SU-DHL-6 (cell line): Measurements from ENCODE around the gene GP1BB.

Source experiments
- EZH2phosphoT487 ChIP-seq: fragments of 200-600 bp; sonication (generic), shearing (Covaris generic); conservative IDR thresholded peaks from 2 replicates; pipeline ENCODE4 v1.6.1; 2018; ENCODE audit warnings: mild to moderate bottlenecking, antibody characterized with exemption, low read length, moderate library complexity, mixed read lengths
- TF ChIP-seq, protein P1 (sequence below): fragments of 200-600 bp; sonication (generic); IDR thresholded peaks from one replicate; pipeline ENCODE4 v1.5.1; 2017; ENCODE audit warnings: antibody characterized with exemption, mild to moderate bottlenecking, low read length, moderate library complexity; ENCODE audit not compliant: insufficient read depth, poor library complexity, severe bottlenecking

DNA sequence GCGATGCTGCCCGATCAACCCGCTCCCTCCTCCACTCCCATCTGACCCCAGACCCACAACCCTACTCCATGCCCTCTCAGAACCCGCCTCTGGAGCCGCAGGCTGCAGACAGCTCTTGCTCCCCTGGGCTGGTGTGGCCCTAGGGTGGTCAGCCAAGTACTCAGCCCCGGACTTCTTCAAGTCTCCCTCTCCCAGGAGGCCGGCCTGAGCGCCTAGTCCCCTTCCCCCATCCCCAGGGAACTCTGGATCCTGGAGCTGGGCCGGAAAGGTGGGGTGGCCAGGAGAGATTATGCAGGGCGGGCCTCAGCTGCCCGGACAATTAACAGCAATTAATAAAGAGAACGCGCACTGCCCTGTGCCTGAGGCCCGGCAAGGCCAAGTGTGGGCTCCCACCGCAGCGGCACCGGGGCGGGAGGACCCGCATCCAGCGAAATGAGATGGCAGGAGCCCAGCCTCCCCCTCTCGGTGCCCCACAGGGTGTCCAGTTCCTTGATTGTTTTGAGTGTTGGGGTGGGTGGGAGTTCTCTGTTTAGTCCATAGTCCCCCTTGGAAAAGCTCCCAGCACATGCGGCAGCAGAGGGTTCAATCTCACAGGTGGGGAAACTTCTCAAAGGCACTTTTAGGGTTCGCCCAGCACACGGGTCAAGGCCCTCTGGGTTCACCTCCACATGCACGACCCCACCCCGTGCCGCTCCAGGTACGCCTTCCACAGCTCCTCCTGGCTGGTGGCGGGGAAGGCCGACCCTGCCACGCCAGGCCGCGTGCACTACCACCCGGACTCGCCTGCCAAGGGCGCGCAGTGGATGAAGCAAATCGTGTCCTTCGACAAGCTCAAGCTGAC is 40.3 kb downstream of the GP1BB start:
- TF ChIP-seq, protein P1, sequence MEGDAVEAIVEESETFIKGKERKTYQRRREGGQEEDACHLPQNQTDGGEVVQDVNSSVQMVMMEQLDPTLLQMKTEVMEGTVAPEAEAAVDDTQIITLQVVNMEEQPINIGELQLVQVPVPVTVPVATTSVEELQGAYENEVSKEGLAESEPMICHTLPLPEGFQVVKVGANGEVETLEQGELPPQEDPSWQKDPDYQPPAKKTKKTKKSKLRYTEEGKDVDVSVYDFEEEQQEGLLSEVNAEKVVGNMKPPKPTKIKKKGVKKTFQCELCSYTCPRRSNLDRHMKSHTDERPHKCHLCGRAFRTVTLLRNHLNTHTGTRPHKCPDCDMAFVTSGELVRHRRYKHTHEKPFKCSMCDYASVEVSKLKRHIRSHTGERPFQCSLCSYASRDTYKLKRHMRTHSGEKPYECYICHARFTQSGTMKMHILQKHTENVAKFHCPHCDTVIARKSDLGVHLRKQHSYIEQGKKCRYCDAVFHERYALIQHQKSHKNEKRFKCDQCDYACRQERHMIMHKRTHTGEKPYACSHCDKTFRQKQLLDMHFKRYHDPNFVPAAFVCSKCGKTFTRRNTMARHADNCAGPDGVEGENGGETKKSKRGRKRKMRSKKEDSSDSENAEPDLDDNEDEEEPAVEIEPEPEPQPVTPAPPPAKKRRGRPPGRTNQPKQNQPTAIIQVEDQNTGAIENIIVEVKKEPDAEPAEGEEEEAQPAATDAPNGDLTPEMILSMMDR: no peak
- no peak for TF ChIP-seq EZH2phosphoT487
